Measurements from ENCODE around the gene CTNNA3.

The CTNNA3 gene

GRCh38 chr10:66762218-66762729 is 933.7 kb downstream of the CTNNA3 start:
- no peak for TF ChIP-seq CTCF (IDR thresholded peaks at IDR 0.05; ENCODE audit: low read depth, low read length)

GRCh38 chr10:66760941-66761340 is 935.1 kb downstream of the CTNNA3 start:
- H3K4me3 ChIP-seq (ENCODE audit: low read depth, low read length): no peak overlapping the region
- no peak for TF ChIP-seq CTCF (IDR thresholded peaks at IDR 0.05; ENCODE audit: low read depth, low read length)

More at GRCh38 chr10:66762218-66762729, 933.7 kb downstream of the CTNNA3 start:
- H3K4me3 ChIP-seq (ENCODE audit: low read depth, low read length): no peak overlapping the region

GRCh38 chr10:66755474-66755873 is 940.5 kb downstream of the CTNNA3 start:
- TF ChIP-seq CTCF (IDR thresholded peaks at IDR 0.05; ENCODE audit: low read depth, low read length): no peak
- no peak overlapping the region for H3K4me3 ChIP-seq (ENCODE audit: low read depth, low read length)

GRCh38 chr10:66752714-66753113 is 943.3 kb downstream of the CTNNA3 start:
- TF ChIP-seq CTCF (IDR thresholded peaks at IDR 0.05; ENCODE audit: low read depth, low read length): no peak
- no peak overlapping the region for H3K4me3 ChIP-seq (ENCODE audit: low read depth, low read length)

GRCh38 chr10:66748217-66748616 is 947.8 kb downstream of the CTNNA3 start:
- TF ChIP-seq CTCF (IDR thresholded peaks at IDR 0.05; ENCODE audit: low read depth, low read length): no peak
- H3K4me3 ChIP-seq (ENCODE audit: low read depth, low read length): no peak overlapping the region

- no peak overlapping the region for H3K4me3 ChIP-seq (ENCODE audit: low read depth, low read length)
- TF ChIP-seq CTCF (IDR thresholded peaks at IDR 0.05; ENCODE audit: low read depth, low read length): no peak
Observed at GRCh38 chr10:66747451-66747850, 948.5 kb downstream of the CTNNA3 start.

- no peak for TF ChIP-seq CTCF (IDR thresholded peaks at IDR 0.05; ENCODE audit: low read depth, low read length)
- no peak overlapping the region for H3K4me3 ChIP-seq (ENCODE audit: low read depth, low read length)
Observed at GRCh38 chr10:66746711-66747110, 949.3 kb downstream of the CTNNA3 start.
